OCI-LY3 (cell line): ENCODE measurements around the gene TOX3.

Experiments
- EZH2phosphoT487 ChIP-seq: fragments of 200-600 bp; shearing (Covaris generic); IDR thresholded peaks from 2 replicates; pipeline ENCODE4 v1.6.1; 2018; ENCODE audit warnings: antibody characterized with exemption, mixed run types, low read depth
- TF ChIP-seq, protein P1 (sequence below): fragments of 200-600, 300-600 bp; sonication (generic); IDR thresholded peaks from 2 replicates; pipeline ENCODE4 v1.5.1; 2014; ENCODE audit warnings: antibody characterized with exemption, low read length, low read depth

DNA sequence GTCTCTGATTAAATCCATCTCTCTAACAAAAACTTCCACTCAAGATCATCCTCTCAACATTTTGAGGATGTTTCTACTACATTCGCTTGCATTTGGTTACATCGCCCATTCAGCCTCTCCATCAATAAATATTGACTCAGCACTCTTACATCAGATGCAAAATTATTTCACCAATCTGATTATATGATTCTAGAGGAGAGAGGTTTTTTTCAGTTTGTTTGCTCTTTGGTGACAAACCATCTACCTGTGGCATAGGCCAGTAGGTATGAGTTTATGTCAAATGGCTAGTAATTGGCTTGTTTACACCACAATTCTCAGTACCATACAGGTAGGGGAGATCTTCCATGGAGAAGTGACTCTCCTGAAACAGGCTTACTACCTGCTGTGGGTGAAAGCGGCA lies 52.3 kb downstream of the TOX3 start:
- TF ChIP-seq, protein P1, sequence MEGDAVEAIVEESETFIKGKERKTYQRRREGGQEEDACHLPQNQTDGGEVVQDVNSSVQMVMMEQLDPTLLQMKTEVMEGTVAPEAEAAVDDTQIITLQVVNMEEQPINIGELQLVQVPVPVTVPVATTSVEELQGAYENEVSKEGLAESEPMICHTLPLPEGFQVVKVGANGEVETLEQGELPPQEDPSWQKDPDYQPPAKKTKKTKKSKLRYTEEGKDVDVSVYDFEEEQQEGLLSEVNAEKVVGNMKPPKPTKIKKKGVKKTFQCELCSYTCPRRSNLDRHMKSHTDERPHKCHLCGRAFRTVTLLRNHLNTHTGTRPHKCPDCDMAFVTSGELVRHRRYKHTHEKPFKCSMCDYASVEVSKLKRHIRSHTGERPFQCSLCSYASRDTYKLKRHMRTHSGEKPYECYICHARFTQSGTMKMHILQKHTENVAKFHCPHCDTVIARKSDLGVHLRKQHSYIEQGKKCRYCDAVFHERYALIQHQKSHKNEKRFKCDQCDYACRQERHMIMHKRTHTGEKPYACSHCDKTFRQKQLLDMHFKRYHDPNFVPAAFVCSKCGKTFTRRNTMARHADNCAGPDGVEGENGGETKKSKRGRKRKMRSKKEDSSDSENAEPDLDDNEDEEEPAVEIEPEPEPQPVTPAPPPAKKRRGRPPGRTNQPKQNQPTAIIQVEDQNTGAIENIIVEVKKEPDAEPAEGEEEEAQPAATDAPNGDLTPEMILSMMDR, result no peak
- no peak for TF ChIP-seq EZH2phosphoT487
